NB4 (cell line): Measurements from ENCODE around the gene STK32B.

Experiments used
- CTCF ChIP-seq: IDR thresholded peaks from one replicate; pipeline ENCODE4 v1.5.1; 2012; ENCODE audit warnings: low read depth, low read length
- MAX ChIP-seq: IDR thresholded peaks from 2 replicates; pipeline ENCODE4 v1.6.1; 2011; ENCODE audit warnings: low read depth, low read length
- MYC ChIP-seq: IDR thresholded peaks from 2 replicates; pipeline ENCODE4 v1.6.1; 2011; ENCODE audit warnings: low read depth, low read length

GRCh38 chr4:5429747-5430146, 378.5 kb downstream of the STK32B start:
- TF ChIP-seq CTCF (no peak), MAX (no peak), MYC (no peak)
